Posterior cingulate gyrus (tissue), 11 donors: ENCODE measurements around the gene CCDC88C.

Experiments used
- DNase-seq, 10 donors: peaks; one replicate each; pipeline versions ENCODE4 v3.0.0 to v3.0.0-alpha.2; 2020 to 2021; ENCODE audit warnings: mixed read lengths in 3 of 10
- intact Hi-C: fragments of 100-400 bp; cut with DNase I; formaldehyde crosslinking; loops from one replicate; pipeline ENCODE4 v1.15.1; 2023

The CCDC88C gene

DNA sequence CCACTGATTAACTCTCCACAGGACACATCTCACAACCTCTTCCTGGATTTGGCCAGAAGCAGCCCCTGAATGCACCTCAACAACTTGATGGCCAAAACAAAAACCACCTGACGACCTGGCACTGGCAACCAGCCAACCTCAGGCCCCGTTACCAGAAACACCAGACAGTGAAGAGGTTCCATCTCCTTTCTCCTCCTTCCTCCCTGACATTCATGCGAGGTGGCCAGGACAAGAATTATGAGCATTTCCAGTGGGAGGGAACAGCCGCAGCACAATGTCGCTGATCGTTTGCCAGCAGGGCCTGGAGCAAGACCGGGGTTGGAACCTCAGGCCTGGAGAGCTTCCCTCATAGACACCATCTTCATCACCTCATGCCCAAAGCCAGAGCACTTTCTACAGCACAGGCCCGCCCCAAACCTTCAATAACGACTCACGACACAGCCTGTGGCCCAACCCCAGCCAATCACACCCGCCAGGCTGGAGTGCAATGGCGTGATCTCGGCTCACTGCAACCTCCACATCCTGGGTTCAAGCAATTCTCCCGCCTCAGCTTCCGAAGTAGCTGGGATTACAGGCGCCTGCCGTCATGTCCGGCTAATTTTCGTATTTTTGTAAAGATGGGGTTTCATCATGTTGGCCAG lies 48.7 kb downstream of the CCDC88C start:
- intact Hi-C loops = no loop called here
- DNase-seq = peak in 1 of 10 donors; percentile 54

DNA sequence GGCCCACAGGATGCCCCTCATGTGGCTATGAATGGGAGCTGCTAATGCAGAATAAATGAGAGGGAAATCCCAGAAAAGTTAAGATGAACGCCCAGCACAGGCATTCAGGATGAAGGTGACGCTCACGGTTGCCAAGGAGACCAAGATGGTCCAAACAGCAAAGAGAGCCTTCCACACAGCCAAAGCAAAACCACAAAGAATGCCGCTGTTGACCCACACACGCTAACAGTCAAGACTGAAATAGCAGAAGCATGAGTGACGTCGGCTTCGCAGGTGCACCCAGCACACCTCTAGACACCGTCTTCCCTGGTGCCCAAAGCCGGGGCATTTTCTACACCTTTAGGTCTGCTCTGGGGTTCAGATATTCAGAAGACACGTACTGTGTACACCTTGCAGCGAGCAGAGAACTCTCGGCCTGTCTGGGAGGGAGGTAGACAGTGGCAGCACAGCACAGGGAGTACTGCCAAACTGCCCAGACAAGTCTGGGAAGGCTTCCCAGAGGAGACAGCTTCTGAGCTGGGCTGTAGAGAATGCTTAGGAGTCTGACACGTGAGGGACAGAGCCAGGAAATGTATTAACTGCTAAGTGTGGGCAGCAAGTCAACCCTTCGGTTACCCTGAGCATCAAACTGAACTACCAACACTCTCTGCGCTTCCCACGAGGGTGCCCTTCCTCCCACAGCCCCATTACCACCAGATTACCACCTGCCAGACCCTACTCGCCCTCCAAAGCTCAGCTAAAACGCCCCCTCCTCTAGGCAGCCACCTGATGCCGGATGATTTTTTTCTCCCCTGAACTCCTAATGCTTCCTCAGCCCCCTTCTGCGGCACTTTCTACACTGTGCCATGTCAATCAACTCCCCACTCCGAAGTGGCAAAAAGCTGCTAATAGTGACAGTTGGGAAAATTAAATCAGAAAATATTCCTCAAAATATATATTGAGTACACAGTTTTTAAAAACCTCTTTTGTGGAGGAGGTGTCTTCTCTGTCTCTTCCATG lies 50.1 kb downstream of the CCDC88C start:
- peak in 2 of 10 donors; percentile 31 to 77 for DNase-seq
- intact Hi-C loops = no loop called here

GRCh38 chr14:91366749-91367148 lies 50.9 kb downstream of the CCDC88C start:
- intact Hi-C loops = no loop called here
- DNase-seq = no peak

- no peak for DNase-seq
These were observed 52.1 kb downstream of the CCDC88C start for GRCh38 chr14:91365552-91365951.

DNA sequence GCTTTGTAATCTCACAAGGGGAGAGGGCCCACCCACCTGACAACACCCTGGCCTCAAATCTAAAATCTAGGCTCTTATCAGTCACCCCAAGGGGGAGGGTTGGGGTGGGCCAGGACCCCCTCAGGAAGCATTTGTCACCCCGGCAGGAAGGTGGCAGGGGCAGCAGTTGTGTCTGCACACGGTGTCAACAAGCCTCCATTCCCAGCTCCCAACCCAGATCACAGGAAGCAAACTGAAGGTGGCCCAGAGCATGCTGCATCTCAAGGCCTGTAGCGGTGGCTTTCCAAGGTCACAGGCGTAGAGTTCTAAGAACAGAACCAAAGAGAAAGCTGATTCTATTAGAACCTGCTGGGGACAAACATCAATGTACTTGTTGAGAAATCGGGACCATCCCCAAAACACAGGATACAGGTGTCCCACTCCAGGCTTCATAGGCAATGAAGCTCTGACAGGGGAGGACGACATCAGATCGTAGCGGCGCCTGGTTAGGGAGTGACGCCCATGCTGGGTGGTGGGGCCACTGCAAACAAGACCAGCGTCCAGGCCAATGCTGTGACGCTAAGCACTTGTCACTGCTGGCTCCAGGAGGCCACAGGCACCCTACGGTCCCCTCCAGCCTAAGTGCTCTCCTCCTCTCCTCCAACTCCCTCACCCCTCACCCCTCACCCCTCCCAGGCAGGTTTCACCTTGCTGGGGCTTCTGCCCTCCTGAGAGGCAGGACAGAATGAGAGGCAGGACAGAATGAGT lies 52.9 kb downstream of the CCDC88C start:
- intact Hi-C loops = no loop called here
- DNase-seq = peak in 1 of 10 donors; percentile 42

More at GRCh38 chr14:91365552-91365951, 52.1 kb downstream of the CCDC88C start:
- intact Hi-C loops = no loop called here

- peak in 1 of 10 donors; percentile 78 for DNase-seq
- intact Hi-C loops = no loop called here
These were observed 53.7 kb downstream of the CCDC88C start for GRCh38 chr14:91363776-91364523.

GRCh38 chr14:91361233-91361811 lies 56.3 kb downstream of the CCDC88C start:
- intact Hi-C loops = no loop called here
- peak in 1 of 10 donors; percentile 50 for DNase-seq

GRCh38 chr14:91360490-91361232 lies 57.0 kb downstream of the CCDC88C start:
- peak in 1 of 10 donors; percentile 70 for DNase-seq
- intact Hi-C loops = no loop called here

GRCh38 chr14:91358654-91359220 lies 58.9 kb downstream of the CCDC88C start:
- intact Hi-C loops = no loop called here
- DNase-seq = peak in 1 of 10 donors; percentile 26

DNA sequence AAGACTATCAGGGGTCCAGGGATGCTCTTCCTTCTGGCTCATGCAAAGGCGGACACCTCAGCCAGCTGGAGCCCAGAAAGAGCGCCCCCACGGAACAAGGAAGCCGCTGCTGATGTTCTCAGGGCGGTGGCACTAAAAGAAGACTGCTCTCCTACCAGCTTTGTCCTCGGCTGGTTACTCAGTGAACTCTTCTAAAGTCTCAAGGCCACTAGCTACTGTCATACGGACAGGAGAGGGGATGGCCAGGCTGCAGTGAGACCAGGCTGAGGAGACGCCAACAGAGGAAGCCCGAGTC lies 59.6 kb downstream of the CCDC88C start:
- intact Hi-C loops = no loop called here
- DNase-seq = no peak

DNA sequence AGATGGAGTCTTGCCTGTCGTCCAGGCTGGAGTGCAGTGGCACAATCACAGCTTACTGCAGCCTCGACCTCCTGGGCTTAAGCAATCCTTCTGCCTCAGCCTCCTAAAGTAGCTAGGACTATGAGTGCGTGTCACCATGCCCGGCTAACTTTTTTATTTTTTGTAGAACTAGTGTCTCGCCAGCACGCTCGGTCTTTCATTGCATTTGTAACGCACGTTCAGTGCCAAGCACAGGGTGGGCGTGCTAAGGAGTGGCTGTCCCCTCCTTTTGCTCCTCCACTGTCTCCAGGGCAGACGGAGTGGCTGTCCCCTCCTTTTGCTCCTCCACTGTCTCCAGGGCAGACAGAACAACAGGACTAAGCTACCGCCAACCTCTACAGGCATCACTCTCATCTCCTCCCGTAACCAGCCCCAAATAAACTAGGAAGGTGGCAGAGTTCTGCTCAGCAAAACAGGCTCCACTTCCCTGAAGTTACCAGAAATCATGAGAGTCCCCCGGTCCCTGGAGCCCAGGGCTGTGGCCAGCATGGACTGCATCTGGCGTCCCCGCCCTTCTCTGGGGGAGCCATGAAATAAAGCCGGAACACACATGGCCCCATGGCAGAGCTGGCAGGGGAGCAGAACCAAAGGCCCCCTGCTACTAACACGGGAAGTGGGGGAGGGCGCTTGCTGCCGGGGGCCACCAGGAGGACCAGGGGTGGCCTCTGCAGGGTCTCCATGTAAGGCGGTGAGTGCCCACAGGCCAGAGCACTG lies 60.2 kb downstream of the CCDC88C start:
- DNase-seq = peak in 1 of 10 donors; percentile 66
- intact Hi-C loops = no loop called here

- intact Hi-C loops = no loop called here
- peak in 1 of 10 donors; percentile 62 for DNase-seq
These were observed 61.3 kb downstream of the CCDC88C start for GRCh38 chr14:91356181-91356763.

- intact Hi-C loops = no loop called here
- peak in 1 of 10 donors; percentile 49 for DNase-seq
These were observed 62.5 kb downstream of the CCDC88C start for GRCh38 chr14:91354979-91355685.

DNA sequence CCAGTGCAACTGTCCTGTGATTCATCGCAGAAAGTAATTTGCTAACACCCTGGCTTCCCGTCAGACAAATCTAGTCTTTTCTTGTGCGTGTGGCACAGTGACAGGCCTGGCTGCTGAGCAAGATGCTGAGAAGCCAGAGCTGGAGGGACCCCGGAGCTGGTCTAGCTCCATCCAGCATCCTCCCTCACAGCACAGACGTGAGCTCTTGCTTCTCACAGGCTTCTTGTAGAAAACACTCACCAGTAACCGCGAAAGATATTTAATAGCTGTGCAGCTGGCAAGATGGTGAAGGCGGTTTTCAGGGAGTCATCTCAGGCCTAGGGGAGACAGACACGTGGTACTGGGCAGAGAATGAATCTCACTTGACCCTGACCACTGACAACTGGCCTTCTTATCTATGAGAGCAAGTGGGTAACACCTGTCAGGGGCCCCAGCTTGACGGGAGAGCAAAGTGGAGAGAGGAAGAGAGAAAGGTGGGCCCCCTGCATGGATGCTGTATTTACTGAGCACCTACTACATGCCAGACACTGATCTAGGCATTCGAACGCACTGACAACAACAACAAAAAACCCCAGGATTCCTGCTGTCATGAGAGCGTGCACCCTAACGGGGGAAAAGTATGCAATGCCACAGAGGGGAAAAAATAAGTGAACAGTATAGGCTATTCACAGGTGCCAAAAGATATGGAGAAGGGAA lies 63.3 kb downstream of the CCDC88C start:
- intact Hi-C loops = no loop called here

DNA sequence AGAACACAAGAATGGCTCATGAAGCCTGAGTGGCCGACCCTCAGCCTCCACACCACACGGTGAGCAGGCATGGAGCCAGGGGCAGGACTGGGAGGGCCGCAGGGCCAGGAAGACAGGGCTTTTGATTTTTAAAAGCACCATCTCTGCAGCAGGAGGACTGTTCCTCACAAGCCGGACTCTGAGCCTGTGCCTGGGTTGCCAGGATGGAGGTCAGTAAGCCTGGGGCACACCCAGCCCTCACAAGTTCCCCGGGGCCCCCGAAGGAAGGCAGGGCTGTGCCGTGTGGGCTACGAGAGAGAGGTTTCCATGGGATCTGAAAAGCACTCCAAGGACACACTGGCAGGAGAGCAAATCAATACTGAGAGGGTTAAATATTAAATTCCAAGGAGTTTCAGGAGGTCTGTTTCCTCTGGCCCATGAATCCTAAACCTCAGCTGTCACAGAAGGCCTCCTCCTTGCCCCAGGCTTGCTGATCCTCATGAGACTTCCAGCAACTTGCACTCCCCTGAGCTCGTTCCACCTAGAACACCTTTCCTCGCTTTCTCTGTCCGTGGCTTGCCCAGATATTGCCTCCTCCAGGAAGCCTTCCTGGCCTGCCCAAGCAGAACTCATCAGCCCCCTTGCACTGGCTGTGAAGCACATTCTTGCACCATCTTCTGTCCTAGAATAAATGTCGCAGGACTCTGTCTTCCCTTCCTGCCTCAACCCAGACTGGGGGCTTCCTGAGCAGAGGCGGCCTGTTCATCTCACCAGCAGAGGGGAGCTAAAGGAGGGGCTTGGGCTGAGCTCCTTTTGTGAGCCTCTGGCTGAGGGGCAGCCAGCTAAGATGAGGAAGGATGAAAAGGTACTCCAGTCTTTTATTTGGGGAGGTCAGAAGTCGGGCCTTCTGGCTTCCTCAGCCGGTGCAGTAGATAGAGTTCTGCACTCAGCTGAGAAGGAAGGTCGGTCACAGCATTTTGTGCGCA lies 64.6 kb downstream of the CCDC88C start:
- intact Hi-C loops = no loop called here
- no peak for DNase-seq

More for the DNA sequence above, 63.3 kb downstream of the CCDC88C start:
- peak in 2 of 10 donors; percentile 60 to 83 for DNase-seq
